Endodermal cell (in vitro differentiated cells): ENCODE data around the gene FBN2. TPM values are rescaled to one million over a fixed set of nuclear protein-coding genes. Genes with fewer than 3 reads are reported as not detected.
A peak's percentile ranks its signal among the peaks of the same experiment; 100 is the strongest.

ENCODE experiments used
- DNase-seq: peaks from one replicate; pipeline ENCODE4 v3.0.0-alpha.2; 2017
- H3K27ac ChIP-seq: 2 replicates; pipeline ENCODE4 v1.5.1; 2013; ENCODE audit warnings: mild to moderate bottlenecking, low read depth, low read length, moderate library complexity
- H3K27me3 ChIP-seq: 2 replicates; pipeline ENCODE4 v1.6.1; 2013; ENCODE audit warnings: mild to moderate bottlenecking, low read length, moderate library complexity; ENCODE audit not compliant: insufficient read depth, control insufficient read depth, poor library complexity, severe bottlenecking
- H3K36me3 ChIP-seq: 2 replicates; pipeline ENCODE4 v1.7.0; 2013; ENCODE audit warnings: mild to moderate bottlenecking, low read length, moderate library complexity; ENCODE audit not compliant: control insufficient read depth, insufficient read depth
- H3K4me1 ChIP-seq: one replicate; pipeline ENCODE4 v1.7.0; 2013; ENCODE audit warnings: low read length; ENCODE audit not compliant: control insufficient read depth, insufficient read depth
- H3K4me3 ChIP-seq: 2 replicates; pipeline ENCODE4 v1.5.1; 2013; ENCODE audit warnings: mild to moderate bottlenecking, low read length, moderate library complexity
- H3K9ac ChIP-seq: 2 replicates; pipeline ENCODE4 v1.6.1; 2013; ENCODE audit warnings: mild to moderate bottlenecking, low read length, moderate library complexity; ENCODE audit not compliant: poor library complexity, severe bottlenecking; ENCODE audit errors: extremely low read depth
- H3K9me3 ChIP-seq: 2 replicates; pipeline ENCODE4 v1.6.1; 2013; ENCODE audit warnings: mild to moderate bottlenecking, low read length, moderate library complexity; ENCODE audit not compliant: control insufficient read depth
- H3K27ac Mint-ChIP-seq: 2 replicates; pipeline ENCODE4 v1.8.0; 2020; ENCODE audit warnings: mixed read lengths
- H3K27me3 Mint-ChIP-seq: 2 replicates; pipeline ENCODE4 v1.8.0; 2021; ENCODE audit warnings: mild to moderate bottlenecking, mixed read lengths; ENCODE audit not compliant: insufficient read depth
- H3K36me3 Mint-ChIP-seq: 2 replicates; pipeline ENCODE4 v1.8.0; 2020; ENCODE audit warnings: low read depth, mixed read lengths
- H3K4me1 Mint-ChIP-seq: 2 replicates; pipeline ENCODE4 v1.8.0; 2020; ENCODE audit warnings: mixed read lengths
- H3K4me3 Mint-ChIP-seq: 2 replicates; pipeline ENCODE4 v1.8.0; 2020; ENCODE audit warnings: mild to moderate bottlenecking, moderate library complexity, mixed read lengths
- H3K9me3 Mint-ChIP-seq: 2 replicates; pipeline ENCODE4 v1.8.0; 2020; ENCODE audit warnings: mild to moderate bottlenecking, mixed read lengths
- WGBS, 2 experiments: methylation state at CpG; one replicate each; pipeline versions ENCODE4 v1.1.5 to v1.1.7; 2013; ENCODE audit warnings: missing lambda C conversion rate in 2 of 2, mixed read lengths in 1 of 2; ENCODE audit not compliant: insufficient coverage in 1 of 2, insufficient read length in 1 of 2; 5-methylcytosine and 5-hydroxymethylcytosine counted together
- total RNA-seq, 2 donors: library from RNA; stranded (reverse); fragmentation: NEBNext Ultra II Directional in 1 of 2; extraction: Animal tissue kit (Norgen Biotek cat#: 25700) in 1 of 2; gene quantifications; 2 replicates in 1 of 2; 3 replicates in 1 of 2; pipeline ENCODE4 v1.2.1, GENCODE V29; 2021
- TF ChIP-seq, protein P1 (sequence below): fragments of 200-600 bp; sonication (generic); conservative IDR thresholded peaks from 2 replicates; pipeline ENCODE4 v1.5.0; 2021; ENCODE audit warnings: antibody characterized with exemption, mild to moderate bottlenecking

FBN2 gene
- total RNA-seq, 2 donors from 2014 or later: 131 to 212 TPM

DNA sequence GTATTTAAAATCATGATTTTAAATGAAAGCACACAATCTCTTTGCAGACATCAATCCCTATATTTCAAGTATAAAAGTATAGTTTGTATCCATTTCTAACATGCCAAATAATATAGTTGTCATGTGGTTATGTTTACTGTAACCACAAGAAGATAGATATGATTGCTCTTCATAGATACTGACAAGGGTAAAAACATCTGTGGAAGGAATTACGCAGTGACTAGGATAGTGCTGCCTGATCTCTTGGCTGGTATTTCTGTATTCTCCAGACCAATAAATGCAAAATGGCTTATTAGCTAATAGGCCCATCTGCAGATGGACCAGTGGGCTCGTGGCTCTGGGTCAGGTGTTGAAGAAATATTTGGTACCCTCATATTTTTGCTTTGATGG, 34.9 kb upstream of the FBN2 start:
- H3K27ac ChIP-seq: no peak overlapping the region
- no peaks in the 10 kb centered on the region for H3K4me1 ChIP-seq
- TF ChIP-seq, protein P1, sequence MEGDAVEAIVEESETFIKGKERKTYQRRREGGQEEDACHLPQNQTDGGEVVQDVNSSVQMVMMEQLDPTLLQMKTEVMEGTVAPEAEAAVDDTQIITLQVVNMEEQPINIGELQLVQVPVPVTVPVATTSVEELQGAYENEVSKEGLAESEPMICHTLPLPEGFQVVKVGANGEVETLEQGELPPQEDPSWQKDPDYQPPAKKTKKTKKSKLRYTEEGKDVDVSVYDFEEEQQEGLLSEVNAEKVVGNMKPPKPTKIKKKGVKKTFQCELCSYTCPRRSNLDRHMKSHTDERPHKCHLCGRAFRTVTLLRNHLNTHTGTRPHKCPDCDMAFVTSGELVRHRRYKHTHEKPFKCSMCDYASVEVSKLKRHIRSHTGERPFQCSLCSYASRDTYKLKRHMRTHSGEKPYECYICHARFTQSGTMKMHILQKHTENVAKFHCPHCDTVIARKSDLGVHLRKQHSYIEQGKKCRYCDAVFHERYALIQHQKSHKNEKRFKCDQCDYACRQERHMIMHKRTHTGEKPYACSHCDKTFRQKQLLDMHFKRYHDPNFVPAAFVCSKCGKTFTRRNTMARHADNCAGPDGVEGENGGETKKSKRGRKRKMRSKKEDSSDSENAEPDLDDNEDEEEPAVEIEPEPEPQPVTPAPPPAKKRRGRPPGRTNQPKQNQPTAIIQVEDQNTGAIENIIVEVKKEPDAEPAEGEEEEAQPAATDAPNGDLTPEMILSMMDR: no peak
- Mint-ChIP-seq H3K27ac (no peak overlapping the region), H3K4me1 (peaks cover 5% of the 10 kb centered on the region), H3K36me3 (no peaks in the 10 kb centered on the region), H3K4me3 (no peak overlapping the region), H3K27me3 (peaks cover 20% of the 10 kb centered on the region), H3K9me3 (no peaks in the 10 kb centered on the region)
- 99 to 100% methylated on average over 1 to 2 of the region's 2 CpGs for WGBS, 2 experiments
- DNase-seq: no peak
- H3K9me3 ChIP-seq: peaks cover 7% of the 10 kb centered on the region
- no peak overlapping the region for H3K4me3 ChIP-seq
- no peaks in the 10 kb centered on the region for H3K36me3 ChIP-seq
- peaks cover 18% of the 10 kb centered on the region for H3K27me3 ChIP-seq
- no peak overlapping the region for H3K9ac ChIP-seq

DNA sequence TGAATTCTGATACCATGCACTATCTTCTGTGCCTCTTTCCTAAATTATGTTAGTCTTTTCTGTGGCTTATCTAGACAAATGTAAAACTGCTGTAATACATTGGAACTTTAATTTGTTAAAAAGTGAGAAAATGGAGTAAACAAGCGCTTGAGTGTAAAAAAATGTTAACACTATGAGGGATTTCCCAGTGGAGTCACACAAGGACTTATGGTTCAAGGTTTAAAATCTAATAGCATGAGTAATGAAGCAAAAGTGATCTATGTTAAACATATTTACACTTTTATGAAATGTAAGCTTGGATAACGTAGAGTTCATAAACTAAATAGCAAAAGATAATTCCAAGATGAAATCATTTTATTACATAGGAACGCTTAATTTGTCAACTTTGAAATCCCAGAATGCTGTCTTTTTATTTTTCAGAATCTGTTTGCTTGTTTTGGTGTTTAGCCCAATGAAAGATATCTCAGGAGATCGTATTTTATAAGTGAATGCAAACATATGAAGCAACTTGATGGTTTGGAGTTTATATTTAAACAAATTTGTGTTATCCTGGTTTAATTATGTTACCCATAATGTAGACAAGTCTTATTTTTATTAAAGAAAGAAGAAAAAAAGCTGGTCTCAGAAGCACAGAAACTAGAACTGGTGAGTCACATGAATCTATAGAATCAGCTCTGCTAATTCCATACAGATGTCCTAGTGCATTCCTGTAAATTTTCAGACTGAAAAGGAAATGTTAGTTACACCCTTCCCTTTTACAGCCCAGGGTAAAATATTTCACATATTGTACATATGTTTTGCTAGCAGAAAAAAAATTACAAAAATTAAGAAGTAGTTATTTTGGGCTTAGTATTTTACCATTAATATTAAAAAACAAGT, 34.2 kb upstream of the FBN2 start:
- Mint-ChIP-seq H3K27me3 (peaks cover 20% of the 10 kb centered on the region), H3K4me1 (peaks cover 11% of the 10 kb centered on the region), H3K36me3 (no peaks in the 10 kb centered on the region), H3K27ac (no peak overlapping the region), H3K9me3 (no peaks in the 10 kb centered on the region), H3K4me3 (no peak overlapping the region)
- DNase-seq: no peak
- H3K9me3 ChIP-seq: peaks cover 6% of the 10 kb centered on the region
- peaks cover 23% of the 10 kb centered on the region for H3K27me3 ChIP-seq
- 93 to 100% methylated on average over 1 to 4 of the region's 4 CpGs for WGBS, 2 experiments
- no peak overlapping the region for H3K27ac ChIP-seq
- H3K4me3 ChIP-seq: no peak overlapping the region
- no peak overlapping the region for H3K9ac ChIP-seq
- no peaks in the 10 kb centered on the region for H3K36me3 ChIP-seq
- TF ChIP-seq, protein P1: no peak
- H3K4me1 ChIP-seq: peaks cover 1% of the 10 kb centered on the region

DNA sequence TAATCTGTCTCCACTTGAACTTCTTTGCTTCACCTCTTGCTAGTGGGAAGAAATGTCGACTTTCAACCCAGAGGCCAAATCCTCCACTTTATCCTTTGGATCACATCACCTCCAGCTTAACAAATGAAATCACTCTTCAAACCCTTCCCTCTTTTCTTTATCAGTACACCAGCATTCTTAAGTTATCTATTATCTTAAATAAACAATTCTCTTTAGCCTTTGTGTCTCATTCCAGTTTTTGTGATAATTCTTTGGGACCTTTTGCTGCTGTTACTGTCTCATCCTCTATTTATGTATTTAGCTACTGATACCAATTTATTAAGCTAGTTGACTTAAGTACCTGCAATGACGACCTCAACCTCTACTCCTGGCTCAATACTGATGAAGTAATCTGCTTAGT, 28.1 kb upstream of the FBN2 start:
- Histone ChIP-seq H3K9me3 (peaks cover 15% of the 10 kb centered on the region), H3K27ac (no peak overlapping the region), H3K4me3 (no peak overlapping the region), H3K36me3 (no peaks in the 10 kb centered on the region), H3K4me1 (peaks cover 8% of the 10 kb centered on the region), H3K27me3 (peaks cover 36% of the 10 kb centered on the region), H3K9ac (no peak overlapping the region)
- Mint-ChIP-seq H3K4me3 (no peak overlapping the region), H3K4me1 (peaks cover 34% of the 10 kb centered on the region), H3K27ac (peak overlapping the region; percentile 56), H3K9me3 (no peaks in the 10 kb centered on the region), H3K27me3 (peaks cover 17% of the 10 kb centered on the region), H3K36me3 (no peaks in the 10 kb centered on the region)
- no peak for DNase-seq
- TF ChIP-seq, protein P1: peak; percentile 18
- WGBS, 2 experiments: 39 to 67% methylated on average over 1 to 2 of the region's 2 CpGs
